Heart left ventricle (tissue), 13 donors: Measurements from ENCODE around the gene RACK1.

Source experiments
- POLR2A ChIP-seq, 2 donors: fragments of 450-650 bp; IDR thresholded peaks; one replicate each; pipeline ENCODE4 v1.6.1; 2017; ENCODE audit warnings: antibody characterized with exemption in 2 of 2, mild to moderate bottlenecking in 2 of 2, moderate library complexity in 2 of 2
- TF ChIP-seq, protein P1 (sequence below), 12 donors: fragments of 200-600 bp; sonication (generic) in 4 of 12; IDR thresholded peaks; one replicate each; pipeline versions ENCODE4 v1.5.0 to v1.8.0; 2018 to 2022; ENCODE audit warnings: antibody characterized with exemption in 12 of 12, mild to moderate bottlenecking in 5 of 12
- donor health status: ischemic (EF 13 %, LVEDD 7.1; RV severe dilation, severe dysfunction).
- donor health status: DM: no; HTN: yes; CAD: no.
- donor health status: DM: no; HTN: no; CAD: no.
- donor health status: ischemic (EF 25% LVEDD 6.9; RV normal size, moderate dysfunction).
- donor health status: ischemic (EF 25% LVEDD 5.7; RV mildly dilated, moderate dysfunction).
- donor health status: ischemic (EF 35%, LVEDD 5.7; RV mildly dilated, moderate dysfunction).
- donor health status: nonischemic (EF 11% LVEDD 7.7; RV severe dilation, severe dysfunction).
- donor health status: DM: yes; HTN: yes; CAD: no.
- donor health status: PGD.
- donor health status: ischemic (EF 29% LVEDD 5.4; RV normal size, mild dysfunction).
- donor health status: nonischemic (EF 23%, LVEDD 6.1; RV moderate dilation, normal function).

DNA sequence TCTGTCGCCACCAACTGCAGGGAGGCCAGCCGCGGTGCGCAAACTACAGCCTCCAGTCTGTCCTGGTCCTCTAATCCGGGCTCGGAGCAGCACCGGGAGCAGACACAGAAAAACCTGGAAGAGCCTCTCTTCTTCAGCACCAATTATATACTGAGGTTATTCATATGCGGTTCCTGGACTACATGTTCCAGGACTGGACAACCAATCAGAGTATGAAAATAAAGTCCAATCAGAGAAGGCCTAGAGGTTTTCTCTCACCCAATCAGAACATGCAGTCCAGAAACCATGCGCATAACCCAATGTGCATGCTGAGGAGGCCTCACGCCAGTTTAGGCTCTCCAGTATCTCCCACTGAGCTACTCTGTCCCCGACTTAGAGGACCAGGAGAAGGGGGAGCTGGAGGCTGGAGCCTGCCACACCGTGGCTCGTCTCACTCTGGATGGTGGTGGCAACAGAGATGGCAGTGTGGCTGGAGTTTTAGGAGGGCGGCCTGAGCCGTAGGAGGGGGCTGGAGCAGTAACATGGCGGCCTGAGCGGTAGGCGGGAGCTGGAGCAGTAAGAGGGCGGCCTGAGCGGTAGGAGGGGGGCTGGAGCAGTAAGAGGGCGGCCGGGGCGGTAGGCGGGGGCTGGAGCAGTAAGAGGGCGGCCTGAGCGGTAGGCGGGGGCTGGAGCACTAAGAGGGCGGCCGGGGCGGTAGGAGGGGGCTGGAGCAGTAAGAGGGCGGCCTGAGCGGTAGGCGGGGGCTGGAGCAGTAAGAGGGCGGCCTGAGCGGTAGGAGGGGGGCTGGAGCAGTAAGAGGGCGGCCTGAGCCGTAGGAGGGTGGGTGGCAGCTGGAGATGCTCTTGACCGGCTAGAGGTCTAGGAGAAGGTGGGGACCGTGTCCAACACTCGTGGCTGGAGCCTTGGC, 37.6 kb upstream of the RACK1 start:
- TF ChIP-seq, protein P1, sequence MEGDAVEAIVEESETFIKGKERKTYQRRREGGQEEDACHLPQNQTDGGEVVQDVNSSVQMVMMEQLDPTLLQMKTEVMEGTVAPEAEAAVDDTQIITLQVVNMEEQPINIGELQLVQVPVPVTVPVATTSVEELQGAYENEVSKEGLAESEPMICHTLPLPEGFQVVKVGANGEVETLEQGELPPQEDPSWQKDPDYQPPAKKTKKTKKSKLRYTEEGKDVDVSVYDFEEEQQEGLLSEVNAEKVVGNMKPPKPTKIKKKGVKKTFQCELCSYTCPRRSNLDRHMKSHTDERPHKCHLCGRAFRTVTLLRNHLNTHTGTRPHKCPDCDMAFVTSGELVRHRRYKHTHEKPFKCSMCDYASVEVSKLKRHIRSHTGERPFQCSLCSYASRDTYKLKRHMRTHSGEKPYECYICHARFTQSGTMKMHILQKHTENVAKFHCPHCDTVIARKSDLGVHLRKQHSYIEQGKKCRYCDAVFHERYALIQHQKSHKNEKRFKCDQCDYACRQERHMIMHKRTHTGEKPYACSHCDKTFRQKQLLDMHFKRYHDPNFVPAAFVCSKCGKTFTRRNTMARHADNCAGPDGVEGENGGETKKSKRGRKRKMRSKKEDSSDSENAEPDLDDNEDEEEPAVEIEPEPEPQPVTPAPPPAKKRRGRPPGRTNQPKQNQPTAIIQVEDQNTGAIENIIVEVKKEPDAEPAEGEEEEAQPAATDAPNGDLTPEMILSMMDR (IDR thresholded peaks at IDR 0.05), result no peak
- no peak for TF ChIP-seq POLR2A (IDR thresholded peaks at IDR 0.05)
